ENCODE data around the gene KLHL10. TPM values are rescaled to one million over a fixed set of nuclear protein-coding genes. Genes with fewer than 3 reads are reported as not detected.

The KLHL10 gene
- total RNA-seq, 4 donors from 2014 or later, result 0.70 to 1.2 TPM; not detected in 2

DNA sequence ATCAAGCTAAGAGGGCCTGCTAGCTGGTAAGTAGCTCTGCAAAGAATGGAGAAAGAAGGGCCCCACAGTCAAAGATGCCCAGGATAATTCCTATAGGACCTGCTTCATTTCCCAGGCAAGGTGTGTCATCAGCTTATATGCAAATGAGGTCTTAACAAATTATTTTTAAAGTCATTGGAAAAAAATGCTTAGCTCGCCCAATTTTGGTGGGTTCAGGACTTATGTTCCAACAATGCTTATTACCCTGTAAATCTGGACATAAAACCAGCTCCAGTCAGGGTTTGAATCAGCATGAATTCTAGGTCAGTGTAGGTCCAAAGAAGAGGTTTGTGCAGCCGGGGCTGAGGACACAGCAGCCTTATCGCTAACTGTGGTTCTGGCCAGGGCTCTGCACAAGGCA is 55.8 kb downstream of the KLHL10 start:
- intact Hi-C loops (cut with DNase I; ENCODE audit: low total_unique reads), result no loop called here
- no peak for DNase-seq
- no peak overlapping the region for H3K4me3 ChIP-seq
- no peak overlapping the region for H3K27ac ChIP-seq
- no peaks in the 10 kb centered on the region for H3K4me1 ChIP-seq
- H3K36me3 ChIP-seq, result no peaks in the 10 kb centered on the region
- no peaks in the 10 kb centered on the region for H3K27me3 ChIP-seq
- TF ChIP-seq, protein P1, sequence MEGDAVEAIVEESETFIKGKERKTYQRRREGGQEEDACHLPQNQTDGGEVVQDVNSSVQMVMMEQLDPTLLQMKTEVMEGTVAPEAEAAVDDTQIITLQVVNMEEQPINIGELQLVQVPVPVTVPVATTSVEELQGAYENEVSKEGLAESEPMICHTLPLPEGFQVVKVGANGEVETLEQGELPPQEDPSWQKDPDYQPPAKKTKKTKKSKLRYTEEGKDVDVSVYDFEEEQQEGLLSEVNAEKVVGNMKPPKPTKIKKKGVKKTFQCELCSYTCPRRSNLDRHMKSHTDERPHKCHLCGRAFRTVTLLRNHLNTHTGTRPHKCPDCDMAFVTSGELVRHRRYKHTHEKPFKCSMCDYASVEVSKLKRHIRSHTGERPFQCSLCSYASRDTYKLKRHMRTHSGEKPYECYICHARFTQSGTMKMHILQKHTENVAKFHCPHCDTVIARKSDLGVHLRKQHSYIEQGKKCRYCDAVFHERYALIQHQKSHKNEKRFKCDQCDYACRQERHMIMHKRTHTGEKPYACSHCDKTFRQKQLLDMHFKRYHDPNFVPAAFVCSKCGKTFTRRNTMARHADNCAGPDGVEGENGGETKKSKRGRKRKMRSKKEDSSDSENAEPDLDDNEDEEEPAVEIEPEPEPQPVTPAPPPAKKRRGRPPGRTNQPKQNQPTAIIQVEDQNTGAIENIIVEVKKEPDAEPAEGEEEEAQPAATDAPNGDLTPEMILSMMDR (IDR thresholded peaks at IDR 0.05), result no peak
- no peak for TF ChIP-seq POLR2A (IDR thresholded peaks at IDR 0.05)
- no peaks in the 10 kb centered on the region for H3K9me3 ChIP-seq

DNA sequence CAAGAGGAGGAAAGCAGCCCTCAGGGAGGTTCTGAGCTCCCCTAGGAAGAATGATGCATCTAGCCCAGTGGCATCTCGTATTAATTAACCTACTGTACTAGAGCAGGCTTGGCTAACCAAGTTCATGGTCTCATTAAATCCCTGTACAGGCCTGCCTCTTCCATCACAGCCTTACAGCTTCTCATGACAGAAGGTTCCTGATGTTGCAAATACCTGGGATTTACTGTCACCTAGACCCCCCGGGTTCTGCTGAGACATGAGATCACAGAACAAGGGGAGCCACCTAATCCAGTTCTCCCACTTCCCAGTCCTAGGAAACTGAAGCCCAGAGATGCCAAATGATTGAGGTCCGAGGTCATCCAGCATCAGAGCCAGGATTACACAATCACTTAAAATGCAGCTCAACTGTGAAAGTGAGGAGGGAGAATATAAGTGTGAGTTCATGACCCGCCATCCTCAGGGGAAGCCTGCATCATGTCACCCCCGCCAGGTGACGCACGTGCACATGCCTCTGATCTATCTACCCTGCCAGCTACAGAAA is 57.2 kb downstream of the KLHL10 start:
- intact Hi-C loops (cut with DNase I; ENCODE audit: low total_unique reads), result no loop called here
- Histone ChIP-seq H3K4me3 (no peak overlapping the region), H3K4me1 (no peaks in the 10 kb centered on the region), H3K27ac (peak overlapping the region; percentile 47 to 74), H3K27me3 (no peaks in the 10 kb centered on the region), H3K36me3 (no peaks in the 10 kb centered on the region), H3K9me3 (no peaks in the 10 kb centered on the region)
- TF ChIP-seq POLR2A (IDR thresholded peaks at IDR 0.05), result no peak
- TF ChIP-seq, protein P1 (IDR thresholded peaks at IDR 0.05), result no peak
- peak; percentile 66 to 69 for DNase-seq

DNA sequence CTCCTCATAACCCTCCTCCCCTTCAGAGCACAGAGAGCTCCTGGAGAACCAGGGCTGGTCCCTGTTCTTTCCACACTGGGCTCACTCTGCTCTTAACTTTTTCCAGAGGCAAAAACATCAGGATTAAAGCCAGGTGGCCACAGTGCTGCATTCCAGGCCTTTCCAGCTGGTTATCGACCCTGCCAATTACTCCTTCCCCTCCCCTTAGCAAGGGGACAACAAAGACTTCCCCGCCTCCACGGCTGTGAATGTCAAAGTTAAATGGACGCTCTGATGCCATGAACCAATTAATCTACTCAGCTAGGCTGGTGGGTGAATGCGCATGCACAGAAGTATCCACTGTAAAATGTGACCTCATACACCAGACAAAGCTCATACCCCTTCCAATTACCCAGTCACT is 58.0 kb downstream of the KLHL10 start:
- Histone ChIP-seq H3K27ac (peak overlapping the region; percentile 47 to 74), H3K4me3 (no peak overlapping the region), H3K27me3 (no peaks in the 10 kb centered on the region), H3K36me3 (no peaks in the 10 kb centered on the region), H3K9me3 (no peaks in the 10 kb centered on the region), H3K4me1 (no peaks in the 10 kb centered on the region)
- DNase-seq, result peak; percentile 67 to 78
- intact Hi-C loops (cut with DNase I; ENCODE audit: low total_unique reads), result no loop called here
- TF ChIP-seq POLR2A (IDR thresholded peaks at IDR 0.05), result no peak
- TF ChIP-seq, protein P1 (IDR thresholded peaks at IDR 0.05), result no peak

DNA sequence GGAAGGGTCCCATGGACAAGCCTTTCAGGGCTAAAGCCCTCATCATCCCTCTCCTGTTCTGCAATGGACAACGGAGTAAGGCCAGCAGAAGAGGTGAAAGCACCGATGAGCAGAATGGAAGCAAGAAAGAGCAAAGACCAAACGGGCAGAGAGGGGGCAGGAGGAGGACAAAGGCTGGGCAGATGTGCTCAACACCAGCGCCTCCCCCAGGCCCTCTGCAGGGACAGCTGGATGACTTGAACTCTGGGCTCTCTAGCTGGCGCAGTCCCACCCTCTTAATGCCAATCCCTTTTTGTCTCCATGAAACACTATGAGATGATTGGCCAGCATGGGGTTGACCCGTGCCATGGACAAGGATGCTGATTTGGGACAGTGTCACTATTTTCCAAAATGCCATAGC is 59.1 kb downstream of the KLHL10 start:
- Histone ChIP-seq H3K27me3 (no peaks in the 10 kb centered on the region), H3K9me3 (no peaks in the 10 kb centered on the region), H3K36me3 (no peaks in the 10 kb centered on the region), H3K4me3 (no peak overlapping the region), H3K4me1 (no peaks in the 10 kb centered on the region), H3K27ac (peak overlapping the region; percentile 47 to 74)
- intact Hi-C loops (cut with DNase I; ENCODE audit: low total_unique reads), result no loop called here
- no peak for DNase-seq
- TF ChIP-seq POLR2A (IDR thresholded peaks at IDR 0.05), result no peak
- TF ChIP-seq, protein P1 (IDR thresholded peaks at IDR 0.05), result no peak

Small RNAs within 50 kb of the gene (small RNA-seq; reads per million reads assigned to genes)
- not detected for gene AC125257.2

Other genes with a start within 250 kb of the KLHL10 start
- gene KRT16, start 225.1 kb upstream of the KLHL10 start, total RNA-seq, result not detected
- gene KRT17, start 213.2 kb upstream of the KLHL10 start, total RNA-seq, result 10 to 100 TPM in 1 of 4 donors, under 1 TPM in 1, not detected in 2; 0.70 to 12.6 TPM
- 100 to 1,000 TPM in 3 of 4 donors, 10 to 100 TPM in 1; 83.5 to 796 (median 199) TPM for gene EIF1, start 148.9 kb upstream of the KLHL10 start, total RNA-seq
- gene GAST, start 125.5 kb upstream of the KLHL10 start, total RNA-seq, result not detected
- gene HAP1, start 103.2 kb upstream of the KLHL10 start, total RNA-seq, result 1 to 10 TPM in 1 of 4 donors, not detected in 3; 2.2 TPM
- gene JUP, start 51.1 kb upstream of the KLHL10 start, total RNA-seq, result 100 to 1,000 TPM in 1 of 4 donors, 10 to 100 TPM in 3; 49.1 to 110 (median 70.0) TPM
- 10 to 100 TPM in 3 of 4 donors, 1 to 10 TPM in 1; 10.0 to 67.0 (median 35.1) TPM for gene P3H4, start 25.9 kb upstream of the KLHL10 start, total RNA-seq
- gene FKBP10, start 24.8 kb upstream of the KLHL10 start, total RNA-seq, result 100 to 1,000 TPM in 2 of 4 donors, 10 to 100 TPM in 2; 22.9 to 226 (median 89.5) TPM
- gene NT5C3B, start 1.6 kb upstream of the KLHL10 start, total RNA-seq, result 10 to 100 TPM; 32.5 to 77.9 (median 68.1) TPM
- 10 to 100 TPM; 19.7 to 73.3 (median 38.5) TPM for gene KLHL11, start 27.6 kb downstream of the KLHL10 start, total RNA-seq
- gene ACLY, start 81.1 kb downstream of the KLHL10 start, total RNA-seq, result 100 to 1,000 TPM in 1 of 4 donors, 10 to 100 TPM in 3; 30.0 to 108 (median 67.3) TPM
- gene ODAD4, start 92.8 kb downstream of the KLHL10 start, total RNA-seq, result 1 to 10 TPM in 3 of 4 donors, not detected in 1; 1.8 to 3.2 (median 3.2) TPM
- 10 to 100 TPM; 10.2 to 74.7 (median 40.2) TPM for gene CNP, start 129.0 kb downstream of the KLHL10 start, total RNA-seq
- gene DNAJC7, start 179.6 kb downstream of the KLHL10 start, total RNA-seq, result 100 to 1,000 TPM in 1 of 4 donors, 10 to 100 TPM in 3; 25.1 to 107 (median 53.1) TPM
- gene NKIRAS2, start 182.3 kb downstream of the KLHL10 start, total RNA-seq, result 10 to 100 TPM in 3 of 4 donors, 1 to 10 TPM in 1; 2.4 to 35.4 (median 26.8) TPM
- gene C17orf113, start 212.8 kb downstream of the KLHL10 start, total RNA-seq, result 1 to 10 TPM in 2 of 4 donors, under 1 TPM in 1, not detected in 1; 0.77 to 3.3 (median 2.1) TPM

All from uterus (tissue), 4 donors.